Fibroblast of lung (primary cell): ENCODE results near the gene VAC14.

Experiments used
- EZH2 ChIP-seq: IDR thresholded peaks from 2 replicates; pipeline ENCODE4 v1.5.1; 2012; ENCODE audit warnings: low read length, control low read depth, mild to moderate bottlenecking; ENCODE audit errors: missing control alignments
- TF ChIP-seq, protein P1 (sequence below), 2 donors: IDR thresholded peaks in 1 of 2; conservative IDR thresholded peaks in 1 of 2; 1 replicate in 1 of 2; 2 replicates in 1 of 2; pipeline ENCODE4 v1.5.1; 2011 to 2012; ENCODE audit warnings: low read length in 2 of 2, control low read depth in 1 of 2, inconsistent platforms in 1 of 2, low read depth in 1 of 2, mild to moderate bottlenecking in 1 of 2

DNA sequence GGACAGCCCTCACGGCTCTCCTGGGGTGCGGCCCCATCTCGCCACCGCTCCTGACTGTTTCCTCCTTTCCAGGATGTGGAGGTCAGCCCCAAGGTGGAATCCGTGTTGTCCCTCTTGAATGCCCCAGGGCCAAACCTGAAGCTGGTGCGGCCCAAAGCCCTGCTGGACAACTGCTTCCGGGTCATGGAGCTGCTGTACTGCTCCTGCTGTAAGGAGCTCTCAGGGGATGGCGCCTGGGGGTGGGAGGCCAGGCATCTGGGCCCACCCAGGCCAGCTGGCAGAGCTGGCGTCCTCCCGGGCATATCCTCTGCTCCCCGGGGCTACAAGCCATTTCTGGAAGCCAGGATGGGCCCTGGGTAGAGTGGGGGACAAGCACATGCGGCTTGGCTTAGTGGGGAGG is 141.4 kb downstream of the VAC14 start:
- TF ChIP-seq, protein P1, sequence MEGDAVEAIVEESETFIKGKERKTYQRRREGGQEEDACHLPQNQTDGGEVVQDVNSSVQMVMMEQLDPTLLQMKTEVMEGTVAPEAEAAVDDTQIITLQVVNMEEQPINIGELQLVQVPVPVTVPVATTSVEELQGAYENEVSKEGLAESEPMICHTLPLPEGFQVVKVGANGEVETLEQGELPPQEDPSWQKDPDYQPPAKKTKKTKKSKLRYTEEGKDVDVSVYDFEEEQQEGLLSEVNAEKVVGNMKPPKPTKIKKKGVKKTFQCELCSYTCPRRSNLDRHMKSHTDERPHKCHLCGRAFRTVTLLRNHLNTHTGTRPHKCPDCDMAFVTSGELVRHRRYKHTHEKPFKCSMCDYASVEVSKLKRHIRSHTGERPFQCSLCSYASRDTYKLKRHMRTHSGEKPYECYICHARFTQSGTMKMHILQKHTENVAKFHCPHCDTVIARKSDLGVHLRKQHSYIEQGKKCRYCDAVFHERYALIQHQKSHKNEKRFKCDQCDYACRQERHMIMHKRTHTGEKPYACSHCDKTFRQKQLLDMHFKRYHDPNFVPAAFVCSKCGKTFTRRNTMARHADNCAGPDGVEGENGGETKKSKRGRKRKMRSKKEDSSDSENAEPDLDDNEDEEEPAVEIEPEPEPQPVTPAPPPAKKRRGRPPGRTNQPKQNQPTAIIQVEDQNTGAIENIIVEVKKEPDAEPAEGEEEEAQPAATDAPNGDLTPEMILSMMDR (conservative IDR thresholded peaks at IDR 0.05 in 1 of 2, IDR thresholded peaks at IDR 0.05 in 1 of 2; ENCODE audit: low read depth in 1 of 2, low read length in 2 of 2): no peak
- TF ChIP-seq EZH2: no peak
